Esophagus (tissue), 2 donors: ENCODE measurements around the gene TTC4. TPM values are rescaled to one million over a fixed set of nuclear protein-coding genes. Genes with fewer than 3 reads are reported as not detected.

Source experiments
- H3K27ac ChIP-seq, 2 donors: one replicate each; pipeline ENCODE4 v1.5.1; 2013; ENCODE audit warnings: low read depth in 2 of 2, mild to moderate bottlenecking in 2 of 2, inconsistent platforms in 1 of 2, low read length in 1 of 2, moderate library complexity in 1 of 2
- H3K27me3 ChIP-seq, 2 donors: one replicate each; pipeline ENCODE4 v1.6.1; 2013; ENCODE audit warnings: low read length in 2 of 2, control low read depth in 1 of 2, mild to moderate bottlenecking in 1 of 2; ENCODE audit not compliant: insufficient read depth in 2 of 2, control insufficient read depth in 1 of 2
- H3K36me3 ChIP-seq, 2 donors: one replicate each; pipeline ENCODE4 v1.6.1; 2013; ENCODE audit warnings: low read length in 1 of 2; ENCODE audit not compliant: control insufficient read depth in 2 of 2, insufficient read depth in 2 of 2
- H3K4me1 ChIP-seq, 2 donors: one replicate each; pipeline ENCODE4 v1.6.1; 2013; ENCODE audit warnings: low read length in 1 of 2; ENCODE audit not compliant: control insufficient read depth in 2 of 2, insufficient read depth in 2 of 2
- H3K4me3 ChIP-seq, 2 donors: one replicate each; pipeline ENCODE4 v1.5.1; 2013; ENCODE audit warnings: low read length in 2 of 2, mild to moderate bottlenecking in 2 of 2, low read depth in 1 of 2, moderate library complexity in 1 of 2
- H3K9me3 ChIP-seq, 2 donors: one replicate each; pipeline ENCODE4 v1.6.1; 2013; ENCODE audit warnings: mild to moderate bottlenecking in 2 of 2, low read depth in 1 of 2, low read length in 1 of 2, moderate library complexity in 1 of 2; ENCODE audit not compliant: control insufficient read depth in 2 of 2, insufficient read depth in 1 of 2
- WGBS, 2 donors: extraction: QIAGEN DNeasy Blood & Tissue Kit; methylation state at CpG; one replicate each; pipeline ENCODE4 v1.1.7; 2013; 5-methylcytosine and 5-hydroxymethylcytosine counted together
- polyA plus RNA-seq, 2 donors: library from polyadenylated mRNA; stranded (reverse); fragments of 200-250 nt; gene quantifications; one replicate each; pipeline ENCODE4 v1.2.3, GENCODE V29; 2013
- donor health status: healthy with polysubstance abuse.
- donor health status: Bipolar disorder and iron deficiency.

TTC4 gene
- polyA plus RNA-seq, 2 donors: 7.7 to 12.5 TPM

- 83% methylated on average over 12 of the region's 12 CpGs for WGBS, 2 donors
- peaks cover 17 to 32% of the 10 kb centered on the region in 2 donors for H3K36me3 ChIP-seq
- H3K4me3 ChIP-seq: no peak overlapping the region
- H3K9me3 ChIP-seq: no peaks in the 10 kb centered on the region
- H3K27me3 ChIP-seq: no peaks in the 10 kb centered on the region
- H3K27ac ChIP-seq: no peak overlapping the region
- H3K4me1 ChIP-seq: peaks cover 0 to 2% of the 10 kb centered on the region in 2 donors
Observed at GRCh38 chr1:54743416-54744226, 28.0 kb downstream of the TTC4 start.

DNA sequence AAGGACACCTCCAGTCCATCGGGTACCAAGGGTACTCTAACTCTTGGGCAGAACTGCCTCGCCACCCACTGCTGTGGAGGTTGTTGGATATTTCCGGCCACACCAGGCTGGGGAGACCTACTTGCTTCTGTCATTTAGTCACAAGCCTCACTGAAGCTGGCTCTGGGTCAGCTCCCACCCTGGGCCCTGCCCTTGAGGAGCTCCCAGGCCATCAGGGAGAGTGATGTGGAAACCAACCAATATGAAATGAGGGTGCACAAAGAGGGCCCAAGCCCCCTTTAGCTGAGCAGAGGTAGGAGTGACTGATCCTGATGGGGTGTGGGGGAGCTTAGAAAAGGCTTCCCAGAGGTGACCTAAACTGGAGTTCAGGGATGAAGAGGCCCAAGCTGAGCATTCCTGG is 29.0 kb downstream of the TTC4 start:
- no peak overlapping the region for H3K27ac ChIP-seq
- WGBS, 2 donors: 91 to 94% methylated on average over 3 of the region's 3 CpGs
- peaks cover 0 to 2% of the 10 kb centered on the region in 2 donors for H3K4me1 ChIP-seq
- no peaks in the 10 kb centered on the region for H3K27me3 ChIP-seq
- H3K4me3 ChIP-seq: no peak overlapping the region
- H3K9me3 ChIP-seq: no peaks in the 10 kb centered on the region
- peaks cover 17 to 28% of the 10 kb centered on the region in 2 donors for H3K36me3 ChIP-seq

- H3K4me1 ChIP-seq: peaks cover 0 to 2% of the 10 kb centered on the region in 2 donors
- H3K27me3 ChIP-seq: no peaks in the 10 kb centered on the region
- H3K27ac ChIP-seq: no peak overlapping the region
- H3K4me3 ChIP-seq: no peak overlapping the region
- WGBS, 2 donors: 68 to 73% methylated on average over 6 of the region's 6 CpGs
- peaks cover 17 to 28% of the 10 kb centered on the region in 2 donors for H3K36me3 ChIP-seq
- no peaks in the 10 kb centered on the region for H3K9me3 ChIP-seq
Observed at GRCh38 chr1:54745274-54745673, 29.6 kb downstream of the TTC4 start.

DNA sequence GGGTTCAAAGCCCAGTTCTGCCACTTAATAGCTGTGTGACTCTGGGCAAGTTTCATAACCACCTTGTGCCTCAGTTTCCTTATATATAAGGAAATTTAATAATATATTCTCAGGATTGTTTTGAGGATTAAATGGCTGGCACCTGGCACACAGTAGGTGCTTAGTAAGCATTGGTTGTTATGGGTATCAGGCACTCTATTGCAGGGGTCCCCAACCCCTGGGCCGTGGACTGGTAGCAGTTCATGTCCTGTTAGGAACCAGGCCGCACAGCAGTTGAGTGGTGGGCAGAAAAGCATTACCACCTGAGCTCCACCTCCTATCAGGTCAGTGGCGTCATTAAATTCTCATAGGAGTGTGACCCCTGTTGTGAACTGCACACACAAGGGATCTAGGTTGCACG is 30.2 kb downstream of the TTC4 start:
- H3K27ac ChIP-seq: no peak overlapping the region
- no peaks in the 10 kb centered on the region for H3K27me3 ChIP-seq
- no peaks in the 10 kb centered on the region for H3K9me3 ChIP-seq
- H3K4me3 ChIP-seq: no peak overlapping the region
- H3K4me1 ChIP-seq: peaks cover 0 to 2% of the 10 kb centered on the region in 2 donors
- WGBS, 2 donors: 93 to 95% methylated on average over 4 of the region's 4 CpGs
- peaks cover 13 to 23% of the 10 kb centered on the region in 2 donors for H3K36me3 ChIP-seq

GRCh38 chr1:54748094-54748835 is 32.6 kb downstream of the TTC4 start:
- no peaks in the 10 kb centered on the region for H3K27me3 ChIP-seq
- no peaks in the 10 kb centered on the region for H3K9me3 ChIP-seq
- WGBS, 2 donors: 77 to 79% methylated on average over 13 to 14 of the region's 14 CpGs
- H3K27ac ChIP-seq: no peak overlapping the region
- no peak overlapping the region for H3K4me3 ChIP-seq
- peaks cover 0 to 6% of the 10 kb centered on the region in 2 donors for H3K36me3 ChIP-seq
- H3K4me1 ChIP-seq: peaks cover 0 to 2% of the 10 kb centered on the region in 2 donors

- H3K27me3 ChIP-seq: no peaks in the 10 kb centered on the region
- no peaks in the 10 kb centered on the region for H3K4me1 ChIP-seq
- peaks cover 2 to 3% of the 10 kb centered on the region in 2 donors for H3K36me3 ChIP-seq
- no peak overlapping the region for H3K27ac ChIP-seq
- H3K9me3 ChIP-seq: no peaks in the 10 kb centered on the region
- H3K4me3 ChIP-seq: no peak overlapping the region
- 75 to 81% methylated on average over 6 of the region's 6 CpGs for WGBS, 2 donors
Observed at GRCh38 chr1:54750596-54750995, 34.9 kb downstream of the TTC4 start.

GRCh38 chr1:54751426-54751825 is 35.8 kb downstream of the TTC4 start:
- 70 to 74% methylated on average over 4 of the region's 4 CpGs for WGBS, 2 donors
- Histone ChIP-seq H3K36me3 (peaks cover 3 to 6% of the 10 kb centered on the region in 2 donors), H3K27ac (no peak overlapping the region), H3K27me3 (no peaks in the 10 kb centered on the region), H3K4me3 (no peak overlapping the region), H3K9me3 (no peaks in the 10 kb centered on the region), H3K4me1 (no peaks in the 10 kb centered on the region)

GRCh38 chr1:54754045-54754444 is 38.4 kb downstream of the TTC4 start:
- Histone ChIP-seq H3K27ac (no peak overlapping the region), H3K4me1 (no peaks in the 10 kb centered on the region), H3K4me3 (no peak overlapping the region), H3K27me3 (no peaks in the 10 kb centered on the region), H3K9me3 (no peaks in the 10 kb centered on the region), H3K36me3 (peaks cover 16 to 22% of the 10 kb centered on the region in 2 donors)
- WGBS, 2 donors: 91 to 93% methylated on average over 22 of the region's 22 CpGs

DNA sequence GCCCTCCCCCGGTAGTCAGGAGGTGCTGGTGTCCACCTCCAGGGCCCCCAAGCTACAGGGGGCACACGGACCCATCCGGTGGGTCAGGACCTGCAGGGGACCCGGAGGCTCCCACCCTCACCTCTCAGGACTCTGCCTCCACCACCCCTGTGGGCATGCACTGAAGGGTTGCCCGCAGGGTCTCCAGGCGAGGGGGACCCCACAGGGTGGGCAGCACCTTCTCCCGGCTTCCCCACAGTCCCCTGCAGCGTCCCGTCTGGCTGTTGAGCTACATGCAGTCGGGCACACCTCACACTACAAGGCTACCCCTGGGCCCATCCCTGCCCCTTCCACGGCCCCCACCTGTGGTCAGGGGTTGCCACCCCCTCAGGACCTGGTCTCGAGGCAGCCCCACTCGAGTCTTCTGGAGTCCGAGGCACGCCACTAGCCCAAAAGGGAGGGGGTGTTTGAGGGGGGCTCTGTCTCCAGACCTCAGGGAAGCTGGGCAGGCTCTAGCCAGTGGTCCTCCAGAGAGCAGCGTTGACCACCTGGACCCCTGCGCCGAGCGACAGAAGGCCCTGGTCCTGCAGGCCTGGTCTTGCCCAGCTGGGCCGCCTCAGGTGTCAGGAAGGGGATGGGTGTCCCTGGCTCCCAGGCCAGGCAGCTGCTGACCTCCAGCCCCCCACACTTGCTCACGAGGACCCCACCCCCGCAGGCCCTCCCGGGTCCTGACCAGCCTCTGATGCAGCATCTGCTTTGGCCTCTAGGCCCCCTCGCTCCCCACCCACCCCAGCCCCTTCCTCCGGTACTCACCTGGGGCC is 39.0 kb downstream of the TTC4 start:
- 88 to 93% methylated on average over 25 of the region's 25 CpGs for WGBS, 2 donors
- Histone ChIP-seq H3K27ac (no peak overlapping the region), H3K4me1 (no peaks in the 10 kb centered on the region), H3K27me3 (no peaks in the 10 kb centered on the region), H3K9me3 (no peaks in the 10 kb centered on the region), H3K4me3 (no peak overlapping the region), H3K36me3 (peaks cover 16 to 22% of the 10 kb centered on the region in 2 donors)
